ENCODE results near the gene ZNF367. TPM values are rescaled to one million over a fixed set of nuclear protein-coding genes. Genes with fewer than 3 reads are reported as not detected.

Gene ZNF367
- total RNA-seq, 2 donors from 2014 or later: 1.0 to 2.6 TPM

DNA sequence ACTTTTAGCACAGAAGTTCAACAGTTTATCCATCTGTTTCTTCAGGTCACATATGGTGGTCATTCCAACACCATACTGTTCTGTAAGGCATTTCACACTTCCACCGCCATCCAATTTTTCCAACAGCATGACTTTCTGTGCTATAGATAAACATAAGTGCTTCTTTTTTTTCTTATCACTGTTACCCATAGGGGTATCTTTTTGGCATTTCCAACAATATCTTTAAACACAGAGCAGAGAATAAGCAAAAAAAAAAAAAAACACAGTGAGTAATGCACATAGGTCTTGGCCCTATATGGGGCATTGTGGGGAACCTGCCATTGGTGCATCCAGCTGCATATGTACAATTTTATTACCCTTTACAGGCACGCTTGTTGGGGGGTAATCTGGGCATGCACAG lies 12.2 kb upstream of the ZNF367 start:
- no peak for DNase-seq

DNA sequence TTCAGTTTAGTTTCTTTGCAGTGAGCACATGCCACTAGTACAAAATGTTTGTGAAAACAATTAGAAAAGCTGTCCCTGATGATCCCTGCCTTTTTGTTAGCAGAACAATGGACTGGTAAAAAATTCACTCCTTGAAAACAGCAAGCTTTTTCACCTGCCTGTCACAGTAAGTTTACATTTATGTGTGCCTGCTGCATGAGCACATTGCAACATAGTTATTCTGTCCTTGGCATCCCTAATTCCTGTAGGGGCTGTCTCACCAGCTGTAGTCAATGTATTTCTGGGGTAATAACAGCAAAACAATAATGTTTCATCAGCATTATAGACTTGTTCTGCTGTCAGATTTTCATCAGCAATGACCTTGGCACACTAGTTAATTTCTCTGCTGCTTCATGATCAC lies 11.6 kb upstream of the ZNF367 start:
- no peak for TF ChIP-seq POLR2A (IDR thresholded peaks at IDR 0.05)
- TF ChIP-seq, protein P1, sequence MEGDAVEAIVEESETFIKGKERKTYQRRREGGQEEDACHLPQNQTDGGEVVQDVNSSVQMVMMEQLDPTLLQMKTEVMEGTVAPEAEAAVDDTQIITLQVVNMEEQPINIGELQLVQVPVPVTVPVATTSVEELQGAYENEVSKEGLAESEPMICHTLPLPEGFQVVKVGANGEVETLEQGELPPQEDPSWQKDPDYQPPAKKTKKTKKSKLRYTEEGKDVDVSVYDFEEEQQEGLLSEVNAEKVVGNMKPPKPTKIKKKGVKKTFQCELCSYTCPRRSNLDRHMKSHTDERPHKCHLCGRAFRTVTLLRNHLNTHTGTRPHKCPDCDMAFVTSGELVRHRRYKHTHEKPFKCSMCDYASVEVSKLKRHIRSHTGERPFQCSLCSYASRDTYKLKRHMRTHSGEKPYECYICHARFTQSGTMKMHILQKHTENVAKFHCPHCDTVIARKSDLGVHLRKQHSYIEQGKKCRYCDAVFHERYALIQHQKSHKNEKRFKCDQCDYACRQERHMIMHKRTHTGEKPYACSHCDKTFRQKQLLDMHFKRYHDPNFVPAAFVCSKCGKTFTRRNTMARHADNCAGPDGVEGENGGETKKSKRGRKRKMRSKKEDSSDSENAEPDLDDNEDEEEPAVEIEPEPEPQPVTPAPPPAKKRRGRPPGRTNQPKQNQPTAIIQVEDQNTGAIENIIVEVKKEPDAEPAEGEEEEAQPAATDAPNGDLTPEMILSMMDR (IDR thresholded peaks at IDR 0.05): no peak
- Histone ChIP-seq H3K4me3 (no peak overlapping the region), H3K27me3 (no peaks in the 10 kb centered on the region), H3K27ac (no peak overlapping the region), H3K4me1 (no peaks in the 10 kb centered on the region), H3K9me3 (no peaks in the 10 kb centered on the region), H3K36me3 (replicated peaks in 1 of 2; ENCODE audit: insufficient read depth in 1 of 2, low read depth in 2 of 2) (no peaks in the 10 kb centered on the region)
- intact Hi-C loops (cut with DNase I): no loop called here
- no peak for DNase-seq
- ATAC-seq: no peak

More for the DNA sequence above, 12.2 kb upstream of the ZNF367 start:
- Histone ChIP-seq H3K4me3 (no peak overlapping the region), H3K27ac (no peak overlapping the region), H3K9me3 (no peaks in the 10 kb centered on the region), H3K27me3 (no peaks in the 10 kb centered on the region), H3K4me1 (no peaks in the 10 kb centered on the region), H3K36me3 (replicated peaks in 1 of 2; ENCODE audit: insufficient read depth in 1 of 2, low read depth in 2 of 2) (no peaks in the 10 kb centered on the region)
- 92 to 93% methylated on average over 2 of the region's 2 CpGs for WGBS, 2 donors
- intact Hi-C loops (cut with DNase I): no loop called here
- TF ChIP-seq, protein P1 (IDR thresholded peaks at IDR 0.05): no peak
- TF ChIP-seq POLR2A (IDR thresholded peaks at IDR 0.05): no peak
- ATAC-seq: no peak

DNA sequence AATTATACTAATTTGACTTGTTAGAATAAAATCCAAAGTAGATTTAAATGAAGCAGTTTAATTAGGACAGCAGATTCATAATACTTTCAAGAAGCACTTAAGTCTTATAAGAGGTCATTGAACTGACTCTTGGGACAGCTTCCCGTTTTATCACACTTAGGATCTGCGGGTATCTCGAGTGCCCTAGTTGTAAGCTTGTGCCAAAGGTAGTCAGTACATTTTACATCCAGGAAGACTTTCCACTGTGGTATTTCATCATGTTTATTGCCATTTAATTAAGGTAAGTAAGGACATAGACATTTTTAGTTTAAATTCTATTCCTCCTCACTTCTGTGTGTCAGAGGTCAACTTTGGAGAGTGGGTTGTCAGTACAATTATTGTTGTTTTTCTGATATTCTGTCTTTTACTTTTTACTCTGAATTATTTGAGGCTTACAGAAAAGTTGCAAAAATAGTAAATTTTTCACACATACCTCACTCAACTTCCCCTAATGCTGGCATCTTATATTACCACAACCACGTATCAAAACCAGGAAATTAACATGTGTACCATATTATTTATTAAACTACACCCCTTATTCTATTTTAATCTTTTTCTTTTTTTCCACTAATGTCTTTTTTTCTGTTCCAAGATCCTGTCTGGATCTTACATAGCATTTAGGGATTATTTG lies 7.5 kb upstream of the ZNF367 start:
- Histone ChIP-seq H3K36me3 (replicated peaks in 1 of 2; ENCODE audit: insufficient read depth in 1 of 2, low read depth in 2 of 2) (no peaks in the 10 kb centered on the region), H3K4me3 (no peak overlapping the region), H3K4me1 (peaks cover 8% of the 10 kb centered on the region), H3K9me3 (no peaks in the 10 kb centered on the region), H3K27ac (no peak overlapping the region), H3K27me3 (no peaks in the 10 kb centered on the region)
- 65 to 67% methylated on average over 4 of the region's 4 CpGs for WGBS, 2 donors
- TF ChIP-seq, protein P1 (IDR thresholded peaks at IDR 0.05): no peak
- TF ChIP-seq POLR2A (IDR thresholded peaks at IDR 0.05): no peak
- ATAC-seq (no peak), DNase-seq (no peak)
- intact Hi-C loops (cut with DNase I): no loop called here

DNA sequence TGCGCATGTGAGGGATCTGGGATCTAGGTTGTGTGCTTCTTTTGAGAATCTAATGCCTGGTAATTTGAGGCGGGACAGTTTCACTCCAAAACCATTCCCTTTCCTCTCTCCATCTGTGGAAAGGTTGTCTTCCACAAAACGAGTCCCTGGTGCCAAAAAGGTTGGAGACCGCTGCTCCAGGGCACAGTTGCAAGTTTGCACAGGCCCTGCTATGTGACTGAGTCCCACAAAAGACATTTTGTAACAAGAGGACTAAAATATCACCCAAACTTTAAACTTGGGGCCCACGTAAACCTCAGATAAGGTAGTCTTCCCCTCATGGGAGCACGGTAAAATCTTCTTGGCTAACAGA lies 5.8 kb upstream of the ZNF367 start:
- Histone ChIP-seq H3K9me3 (no peaks in the 10 kb centered on the region), H3K4me1 (peaks cover 23% of the 10 kb centered on the region), H3K27me3 (no peaks in the 10 kb centered on the region), H3K27ac (no peak overlapping the region), H3K4me3 (no peak overlapping the region), H3K36me3 (replicated peaks in 1 of 2; ENCODE audit: insufficient read depth in 1 of 2, low read depth in 2 of 2) (no peaks in the 10 kb centered on the region)
- ATAC-seq (no peak), DNase-seq (no peak)
- TF ChIP-seq, protein P1 (IDR thresholded peaks at IDR 0.05): no peak
- no peak for TF ChIP-seq POLR2A (IDR thresholded peaks at IDR 0.05)
- WGBS, 2 donors: 54 to 72% methylated on average over 5 to 6 of the region's 6 CpGs
- intact Hi-C loops (cut with DNase I): no loop called here

DNA sequence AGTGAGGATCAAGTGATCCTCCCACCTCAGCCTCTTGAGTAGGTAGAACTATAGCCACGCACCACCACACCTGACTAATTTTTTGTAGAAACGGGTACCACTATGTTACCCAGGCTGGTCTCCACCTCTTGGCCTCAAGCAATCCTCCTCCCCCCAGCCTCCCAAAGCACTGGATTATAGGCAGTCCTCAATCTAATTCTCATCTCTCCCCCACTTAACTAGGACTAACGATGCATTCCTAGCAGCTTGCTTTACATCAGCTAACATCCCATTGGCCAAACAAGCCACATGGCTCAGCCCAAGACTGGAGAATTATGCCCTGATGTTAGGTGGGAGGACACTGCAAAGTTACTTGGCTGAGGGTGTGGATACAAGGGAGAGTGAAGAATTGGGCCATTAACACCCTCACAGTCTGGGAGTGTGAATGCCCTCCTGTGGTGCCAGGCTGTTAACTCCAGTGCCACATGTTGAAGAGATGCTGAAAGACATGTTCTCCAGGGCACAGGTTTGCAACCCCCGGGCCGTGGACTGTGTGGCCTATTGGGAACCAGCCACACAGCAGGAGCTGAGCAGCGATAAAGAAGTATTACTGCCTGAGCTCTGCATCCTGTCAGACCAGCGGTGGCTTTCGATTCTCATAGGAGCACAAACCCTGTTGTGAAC lies 5.3 kb upstream of the ZNF367 start:
- Histone ChIP-seq H3K36me3 (replicated peaks in 1 of 2; ENCODE audit: insufficient read depth in 1 of 2, low read depth in 2 of 2) (no peaks in the 10 kb centered on the region), H3K9me3 (no peaks in the 10 kb centered on the region), H3K4me3 (no peak overlapping the region), H3K27ac (no peak overlapping the region), H3K4me1 (peaks cover 23% of the 10 kb centered on the region), H3K27me3 (no peaks in the 10 kb centered on the region)
- intact Hi-C loops (cut with DNase I): no loop called here
- TF ChIP-seq, protein P1 (IDR thresholded peaks at IDR 0.05): no peak
- no peak for TF ChIP-seq POLR2A (IDR thresholded peaks at IDR 0.05)
- 73 to 90% methylated on average over 3 to 8 of the region's 8 CpGs for WGBS, 2 donors
- ATAC-seq: no peak
- DNase-seq: no peak

All from body of pancreas (tissue), 4 donors.